IMR-90 (cell line): ENCODE data around the gene ATP1B4. TPM values are rescaled to one million over a fixed set of nuclear protein-coding genes. Genes with fewer than 3 reads are reported as not detected.

Source experiments
- ATAC-seq: fragments of 200-7000 bp; cut with Tn5 transposase; 2 replicates; pipeline ENCODE4 v1.9.1; 2020; ENCODE audit warnings: low read depth, mild to moderate bottlenecking, moderate library complexity
- BruUV-seq: library from RNA; stranded (reverse); fragments of 400-500 nt; replicated peaks from 2 replicates; lab custom pipeline; 2021; lab: Mats Ljungman, UMichigan
- CTCF ChIA-PET: fragments of 300-600 bp; formaldehyde crosslinking; extraction: SDS; loops from one replicate; lab custom pipeline; 2021; ENCODE audit warnings: antibody characterized with exemption; lab: Yijun Ruan, JAX
- POLR2A ChIA-PET: fragments of 300-600 bp; sonication (Branson Sonifier 250); formaldehyde crosslinking; loops from one replicate; lab custom pipeline; 2022; ENCODE audit warnings: antibody characterized with exemption; ENCODE audit not compliant: unreplicated experiment; lab: Charles Lee
- DNase-seq: peaks from one replicate; pipeline ENCODE4 v3.0.0; 2013
- H2AFZ ChIP-seq: replicated peaks from 2 replicates; pipeline ENCODE3; 2013; ENCODE audit warnings: low read length, mild to moderate bottlenecking; ENCODE audit not compliant: poor library complexity
- H2AK5ac ChIP-seq: 2 replicates; pipeline ENCODE4 v1.6.1; 2013; ENCODE audit warnings: low read depth, low read length, inconsistent platforms
- H2AK9ac ChIP-seq: replicated peaks from 2 replicates; pipeline ENCODE3; 2013; ENCODE audit warnings: mild to moderate bottlenecking, low read depth, low read length, moderate library complexity; ENCODE audit not compliant: poor library complexity
- H2BK120ac ChIP-seq: 2 replicates; pipeline ENCODE4 v1.6.1; 2013; ENCODE audit warnings: low read depth, low read length, inconsistent platforms
- H2BK15ac ChIP-seq: 3 replicates; pipeline ENCODE4 v1.6.1; 2013; ENCODE audit warnings: low read depth, low read length, inconsistent platforms
- H2BK20ac ChIP-seq: 2 replicates; pipeline ENCODE4 v1.6.1; 2013; ENCODE audit warnings: low read depth, mild to moderate bottlenecking, inconsistent platforms, low read length, moderate library complexity
- H2BK5ac ChIP-seq: 2 replicates; pipeline ENCODE4 v1.6.1; 2013; ENCODE audit warnings: mild to moderate bottlenecking, low read depth, low read length, inconsistent platforms; ENCODE audit not compliant: poor library complexity, severe bottlenecking
- H3K14ac ChIP-seq: replicated peaks from 2 replicates; pipeline ENCODE4 v1.6.1; 2013; ENCODE audit warnings: low read depth, low read length, inconsistent platforms
- H3K18ac ChIP-seq: 2 replicates; pipeline ENCODE4 v1.6.1; 2013; ENCODE audit warnings: low read depth, low read length, control low read depth
- H3K23ac ChIP-seq: 2 replicates; pipeline ENCODE4 v1.6.1; 2013; ENCODE audit warnings: low read depth, low read length, inconsistent platforms
- H3K27ac ChIP-seq: 2 replicates; pipeline ENCODE4 v1.5.1; 2013; ENCODE audit warnings: mild to moderate bottlenecking, control low read depth, low read length; ENCODE audit not compliant: insufficient read depth
- H3K27me3 ChIP-seq: 2 replicates; pipeline ENCODE4 v1.6.1; 2013; ENCODE audit warnings: low read length; ENCODE audit not compliant: control insufficient read depth, insufficient read depth
- H3K36me3 ChIP-seq: 2 replicates; pipeline ENCODE4 v1.6.1; 2013; ENCODE audit warnings: low read length, mixed read lengths; ENCODE audit not compliant: control insufficient read depth, insufficient read depth
- H3K4ac ChIP-seq: 2 replicates; pipeline ENCODE4 v1.6.1; 2013; ENCODE audit warnings: low read depth, low read length, inconsistent platforms
- H3K4me1 ChIP-seq: 2 replicates; pipeline ENCODE4 v1.6.1; 2013; ENCODE audit warnings: low read length, mixed read lengths; ENCODE audit not compliant: control insufficient read depth, insufficient read depth
- H3K4me2 ChIP-seq: 2 replicates; pipeline ENCODE4 v1.6.1; 2013; ENCODE audit warnings: low read depth, mild to moderate bottlenecking, control low read depth, low read length, moderate library complexity
- H3K4me3 ChIP-seq: 2 replicates; pipeline ENCODE4 v1.5.1; 2013; ENCODE audit warnings: low read depth, mild to moderate bottlenecking, control low read depth, low read length, moderate library complexity; ENCODE audit not compliant: insufficient read depth
- H3K56ac ChIP-seq: 2 replicates; pipeline ENCODE4 v1.6.1; 2013; ENCODE audit warnings: low read length, inconsistent platforms; ENCODE audit not compliant: insufficient read depth; ENCODE audit errors: extremely low read depth
- H3K79me1 ChIP-seq, 2 experiments: 2 replicates each; pipeline ENCODE4 v1.6.1; 2013; ENCODE audit warnings: low read length in 2 of 2, inconsistent platforms in 1 of 2, low read depth in 1 of 2
- H3K9ac ChIP-seq: 2 replicates; pipeline ENCODE4 v1.6.1; 2013; ENCODE audit warnings: low read depth, low read length, control low read depth
- H3K9me1 ChIP-seq: 2 replicates; pipeline ENCODE4 v1.6.1; 2013; ENCODE audit warnings: low read length, inconsistent platforms; ENCODE audit not compliant: insufficient read depth
- H3K9me3 ChIP-seq: 2 replicates; pipeline ENCODE4 v1.6.1; 2013; ENCODE audit warnings: low read length; ENCODE audit not compliant: control insufficient read depth, insufficient read depth
- H4K20me1 ChIP-seq: 2 replicates; pipeline ENCODE4 v1.6.1; 2013; ENCODE audit warnings: low read length, inconsistent platforms; ENCODE audit not compliant: insufficient read depth
- H4K5ac ChIP-seq: 2 replicates; pipeline ENCODE4 v1.6.1; 2013; ENCODE audit warnings: mild to moderate bottlenecking, low read depth, low read length, control low read depth
- H4K8ac ChIP-seq, 2 experiments: 2 replicates each; pipeline ENCODE4 v1.6.1; 2013; ENCODE audit warnings: low read depth in 2 of 2, low read length in 2 of 2, control low read depth in 1 of 2, inconsistent platforms in 1 of 2
- H4K91ac ChIP-seq: 2 replicates; pipeline ENCODE4 v1.6.1; 2013; ENCODE audit warnings: low read depth, low read length, inconsistent platforms; ENCODE audit not compliant: insufficient read depth
- BHLHE40 ChIP-seq: fragments of 150-350 bp; IDR thresholded peaks from 2 replicates; pipeline ENCODE4 v1.6.1; 2016; ENCODE audit warnings: mild to moderate bottlenecking, low read depth, low read length
- CEBPB ChIP-seq: IDR thresholded peaks from 2 replicates; pipeline ENCODE4 v1.6.1; 2012; ENCODE audit warnings: low read depth, low read length, improper control_type of control experiment
- CHD1 ChIP-seq: IDR thresholded peaks from 2 replicates; pipeline ENCODE4 v1.6.1; 2012; ENCODE audit warnings: low read depth, low read length, improper control_type of control experiment
- CTCF ChIP-seq: conservative IDR thresholded peaks from 2 replicates; pipeline ENCODE4 v1.5.1; 2012; ENCODE audit warnings: mild to moderate bottlenecking, low read depth, low read length, improper control_type of control experiment
- ELK1 ChIP-seq: fragments of 150-350 bp; IDR thresholded peaks from 2 replicates; pipeline ENCODE4 v1.6.1; 2016; ENCODE audit warnings: low read depth, mild to moderate bottlenecking, low read length, moderate library complexity, borderline replicate concordance
- FOS ChIP-seq: fragments of 150-350 bp; IDR thresholded peaks from 2 replicates; pipeline ENCODE4 v1.6.1; 2016; ENCODE audit warnings: low read depth, low read length
- MAZ ChIP-seq: IDR thresholded peaks from 2 replicates; pipeline ENCODE4 v1.6.1; 2012; ENCODE audit warnings: low read depth, mild to moderate bottlenecking, low read length, improper control_type of control experiment, moderate library complexity, borderline replicate concordance
- MXI1 ChIP-seq: IDR thresholded peaks from 2 replicates; pipeline ENCODE4 v1.6.1; 2012; ENCODE audit warnings: low read depth, mild to moderate bottlenecking, low read length, moderate library complexity, borderline replicate concordance
- NFE2L2 ChIP-seq: fragments of 150-350 bp; IDR thresholded peaks from 2 replicates; pipeline ENCODE4 v1.6.1; 2016; ENCODE audit warnings: low read depth, mild to moderate bottlenecking, low read length
- POLR2A ChIP-seq: IDR thresholded peaks from 2 replicates; pipeline ENCODE4 v1.6.1; 2012; ENCODE audit warnings: mild to moderate bottlenecking, low read depth, low read length
- RAD21 ChIP-seq: IDR thresholded peaks from 2 replicates; pipeline ENCODE4 v1.6.1; 2012; ENCODE audit warnings: low read length, improper control_type of control experiment
- RCOR1 ChIP-seq: IDR thresholded peaks from 2 replicates; pipeline ENCODE4 v1.6.1; 2012; ENCODE audit warnings: mild to moderate bottlenecking, low read length, improper control_type of control experiment; ENCODE audit not compliant: insufficient replicate concordance
- RFX5 ChIP-seq: IDR thresholded peaks from 2 replicates; pipeline ENCODE4 v1.8.0; 2012; ENCODE audit warnings: low read depth, mild to moderate bottlenecking, low read length, moderate library complexity
- SMC3 ChIP-seq: fragments of 150-350 bp; IDR thresholded peaks from 2 replicates; pipeline ENCODE4 v1.6.1; 2016; ENCODE audit warnings: low read depth, mild to moderate bottlenecking, antibody characterized with exemption, low read length, moderate library complexity
- USF2 ChIP-seq: fragments of 150-350 bp; IDR thresholded peaks from 2 replicates; pipeline ENCODE4 v1.6.1; 2017; ENCODE audit warnings: mild to moderate bottlenecking, antibody characterized with exemption, low read length, low read depth
- WGBS, 2 experiments: methylation state at CpG; one replicate each; pipeline versions ENCODE4 v1.1.5 to v1.1.7; 2013; ENCODE audit warnings: missing lambda C conversion rate in 2 of 2; ENCODE audit not compliant: insufficient read length in 1 of 2; ENCODE audit errors: extremely low coverage in 2 of 2; 5-methylcytosine and 5-hydroxymethylcytosine counted together
- dilution Hi-C: fragments of 300-500 bp; cut with HindIII; formaldehyde crosslinking; loops from one replicate; pipeline ENCODE4 v1.14.3; 2018; ENCODE audit warnings: low sequenced_read_pairs; ENCODE audit not compliant: unreplicated experiment
- in situ Hi-C: fragments of 300-500 bp; cut with MboI; formaldehyde crosslinking; loops from 3 replicates; pipeline ENCODE4 v1.14.3; 2019; ENCODE audit warnings: low sequenced_read_pairs, inconsistent platforms, mixed read lengths
- intact Hi-C: fragments of 100-400 bp; cut with micrococcal nuclease; formaldehyde crosslinking; loops from 2 replicates; pipeline ENCODE4 v1.10.0; 2022
- polyA plus RNA-seq, 3 experiments: library from polyadenylated mRNA; depleted of rRNA; stranded (reverse); fragments of >200 nt; gene quantifications; 2 replicates each; pipeline ENCODE4 v1.2.3, GENCODE V29; 2012; ENCODE audit warnings: low replicate concordance in 1 of 3
- total RNA-seq: library from RNA; depleted of rRNA; stranded (reverse); fragments of >200 nt; gene quantifications from 2 replicates; pipeline ENCODE4 v1.2.3, GENCODE V29; 2012

ATP1B4 gene
- total and polyA plus RNA-seq, 2 of the 4 experiments (the other 2 are of a cell fraction): not detected

- intact Hi-C loops (loop anchor here (1.0 kb wide), 1 partner anchor 24 kb away; no protein-coding TSS in a partner anchor), in situ Hi-C loops (no loop called here), dilution Hi-C loops (no loop called here)
- Histone ChIP-seq H3K56ac (no peak overlapping the region), H3K9ac (no peak overlapping the region), H2BK15ac (no peak overlapping the region), H2AK9ac (no peak overlapping the region), H4K5ac (no peak overlapping the region), H4K91ac (no peak overlapping the region), H2AFZ (no peak overlapping the region), H3K9me1 (no peaks in the 10 kb centered on the region), H3K36me3 (no peaks in the 10 kb centered on the region), H2BK20ac (no peak overlapping the region), H3K14ac (no peak overlapping the region), H3K4me2 (no peak overlapping the region), H4K8ac (no peak overlapping the region), H3K4me3 (no peak overlapping the region), H3K4me1 (no peaks in the 10 kb centered on the region), H3K9me3 (no peaks in the 10 kb centered on the region), H4K20me1 (no peaks in the 10 kb centered on the region), H3K79me1 (no peaks in the 10 kb centered on the region), H3K4ac (no peak overlapping the region), H3K27ac (no peak overlapping the region), H3K27me3 (no peaks in the 10 kb centered on the region), H3K18ac (no peak overlapping the region), H2AK5ac (no peak overlapping the region), H3K23ac (no peak overlapping the region), H2BK5ac (no peak overlapping the region), H2BK120ac (no peak overlapping the region)
- ATAC-seq (no peak), DNase-seq (no peak)
- no TSS peak for BruUV-seq
- CTCF ChIA-PET: no interaction called here
- POLR2A ChIA-PET: no interaction called here
- TF ChIP-seq RFX5: no peak
- TF ChIP-seq CEBPB: no peak
- TF ChIP-seq MAZ: no peak
- no peak for TF ChIP-seq POLR2A
- TF ChIP-seq CTCF: no peak
- TF ChIP-seq ELK1: no peak
- no peak for TF ChIP-seq BHLHE40
- TF ChIP-seq MXI1: no peak
- TF ChIP-seq SMC3: no peak
- no peak for TF ChIP-seq NFE2L2
- TF ChIP-seq RCOR1: no peak
- no peak for TF ChIP-seq FOS
- no peak for TF ChIP-seq CHD1
- TF ChIP-seq RAD21: no peak
- TF ChIP-seq USF2: no peak
- no CpG with 5 or more reads among the region's 5 CpGs for WGBS, 2 experiments
Measured at GRCh38 chrX:120406638-120407037, 44.7 kb downstream of the ATP1B4 start.
